Activated CD8-positive, alpha-beta T cell treated with anti-CD3 and anti-CD28 coated beads for 36 hours (primary cell): ENCODE data around the gene MAPKAP1. TPM values are rescaled to one million over a fixed set of nuclear protein-coding genes. Genes with fewer than 3 reads are reported as not detected.

Experiments used
- ATAC-seq: fragments of 200-7000 bp; cut with Tn5 transposase; one replicate; pipeline ENCODE4 v1.10.0; 2021; ENCODE audit warnings: mild to moderate bottlenecking, moderate library complexity
- CTCF ChIA-PET: fragments of 350-600 bp; sonication (Branson Sonifier 250); formaldehyde crosslinking; loops from one replicate; lab custom pipeline; 2021; ENCODE audit warnings: antibody characterized with exemption; lab: Charles Lee
- POLR2A ChIA-PET: fragments of 350-600 bp; sonication (Branson Sonifier 250); formaldehyde crosslinking; loops from one replicate; lab custom pipeline; 2021; ENCODE audit warnings: antibody characterized with exemption; lab: Charles Lee
- DNase-seq: peaks from one replicate; pipeline ENCODE4 v3.0.0-alpha.2; 2020
- H3K27ac Mint-ChIP-seq: one replicate; pipeline ENCODE4 v1.8.0; 2021; ENCODE audit warnings: mild to moderate bottlenecking, mixed read lengths
- H3K27me3 Mint-ChIP-seq: one replicate; pipeline ENCODE4 v1.8.0; 2021; ENCODE audit warnings: mixed read lengths
- H3K36me3 Mint-ChIP-seq: one replicate; pipeline ENCODE4 v1.8.0; 2021; ENCODE audit warnings: low read depth, mixed read lengths
- H3K4me1 Mint-ChIP-seq: one replicate; pipeline ENCODE4 v1.8.0; 2021; ENCODE audit warnings: low read depth, mixed read lengths
- H3K4me3 Mint-ChIP-seq: one replicate; pipeline ENCODE4 v1.8.0; 2021; ENCODE audit warnings: mild to moderate bottlenecking, moderate library complexity, mixed read lengths
- H3K9me3 Mint-ChIP-seq: one replicate; pipeline ENCODE4 v1.8.0; 2021; ENCODE audit warnings: mixed read lengths
- CTCF ChIP-seq: fragments of 200-600 bp; IDR thresholded peaks from one replicate; pipeline ENCODE4 v1.8.0; 2022; ENCODE audit warnings: antibody characterized with exemption, mild to moderate bottlenecking
- intact Hi-C: fragments of 100-400 bp; cut with micrococcal nuclease; formaldehyde crosslinking; loops from one replicate; pipeline ENCODE4 v1.10.0; 2022
- total RNA-seq, 2 experiments: library from RNA; stranded (reverse); gene quantifications; one replicate each; pipeline ENCODE4 v1.2.3, GENCODE V29; 2021

The MAPKAP1 gene
- total RNA-seq, 2 experiments from 2014 or later: 58.8 to 62.4 TPM

GRCh38 chr9:125561509-125562148, 145.4 kb downstream of the MAPKAP1 start:
- ChIA-PET CTCF (interaction anchor here (1.0 to 1.4 kb wide), 3 partner anchors 30 to 154 kb away, joined by 3 to 11 read pairs (median 5); no protein-coding TSS in a partner anchor), POLR2A (interaction anchor here (0.6 to 0.8 kb wide), 3 partner anchors 26 to 844 kb away, joined by 3 read pairs; no protein-coding TSS in a partner anchor)
- Mint-ChIP-seq H3K4me3 (peak overlapping the region; percentile 33), H3K36me3 (peaks cover 8% of the 10 kb centered on the region), H3K4me1 (peaks cover 27% of the 10 kb centered on the region), H3K27ac (peak overlapping the region; percentile 65), H3K27me3 (no peaks in the 10 kb centered on the region), H3K9me3 (no peaks in the 10 kb centered on the region)
- TF ChIP-seq CTCF: no peak
- DNase-seq (peak; percentile 18), ATAC-seq (peak; percentile 80)
- intact Hi-C loops: loop anchor here (2.0 kb wide), 1 partner anchor 69 kb away; no protein-coding TSS in a partner anchor

GRCh38 chr9:125559894-125560293, 147.1 kb downstream of the MAPKAP1 start:
- Mint-ChIP-seq H3K27ac (no peak overlapping the region), H3K9me3 (no peaks in the 10 kb centered on the region), H3K4me3 (no peak overlapping the region), H3K36me3 (peaks cover 7% of the 10 kb centered on the region), H3K4me1 (peaks cover 21% of the 10 kb centered on the region), H3K27me3 (no peaks in the 10 kb centered on the region)
- TF ChIP-seq CTCF: no peak
- DNase-seq (no peak), ATAC-seq (no peak)
- intact Hi-C loops: loop anchor here (2.0 kb wide), 1 partner anchor 71 kb away; no protein-coding TSS in a partner anchor
- ChIA-PET CTCF (interaction anchor here (0.8 to 2.4 kb wide), 4 partner anchors 17 to 932 kb away, joined by 3 to 11 read pairs (median 4); no protein-coding TSS in a partner anchor), POLR2A (interaction anchor here (0.6 kb wide), 1 partner anchor 398 kb away, joined by 4 read pairs; no protein-coding TSS in a partner anchor)

- Mint-ChIP-seq H3K4me1 (peaks cover 17% of the 10 kb centered on the region), H3K27ac (no peak overlapping the region), H3K9me3 (no peaks in the 10 kb centered on the region), H3K36me3 (peaks cover 4% of the 10 kb centered on the region), H3K4me3 (no peak overlapping the region), H3K27me3 (no peaks in the 10 kb centered on the region)
- TF ChIP-seq CTCF: no peak
- DNase-seq (no peak), ATAC-seq (no peak)
- CTCF ChIA-PET: interaction anchor here (0.6 to 2.4 kb wide), 44 partner anchors 9 to 839 kb away, joined by 3 to 20 read pairs (median 4); no protein-coding TSS in a partner anchor
- POLR2A ChIA-PET: interaction anchor here (0.8 kb wide), 1 partner anchor 267 kb away, joined by 3 read pairs; no protein-coding TSS in a partner anchor
- intact Hi-C loops: no loop called here
These were observed 147.8 kb downstream of the MAPKAP1 start for GRCh38 chr9:125559194-125559593.

- peak; percentile 77 for DNase-seq
- ChIA-PET CTCF (interaction anchor here (0.6 to 2.4 kb wide), 45 partner anchors 8 to 840 kb away, joined by 3 to 20 read pairs (median 4); no protein-coding TSS in a partner anchor), POLR2A (interaction anchor here (0.6 to 0.8 kb wide), 2 partner anchors 268 to 355 kb away, joined by 3 read pairs; no protein-coding TSS in a partner anchor)
- no peak overlapping the region for H3K4me3 Mint-ChIP-seq
- H3K27me3 Mint-ChIP-seq: no peaks in the 10 kb centered on the region
- H3K9me3 Mint-ChIP-seq: no peaks in the 10 kb centered on the region
- peak; percentile 84 for ATAC-seq
- intact Hi-C loops: no loop called here
- H3K4me1 Mint-ChIP-seq: peaks cover 17% of the 10 kb centered on the region
- TF ChIP-seq CTCF: peak; percentile 86
- H3K36me3 Mint-ChIP-seq: peaks cover 4% of the 10 kb centered on the region
- no peak overlapping the region for H3K27ac Mint-ChIP-seq
These were observed 148.4 kb downstream of the MAPKAP1 start for GRCh38 chr9:125558453-125559092.
